ENCODE data around the gene MYOZ3.

Gene MYOZ3

DNA sequence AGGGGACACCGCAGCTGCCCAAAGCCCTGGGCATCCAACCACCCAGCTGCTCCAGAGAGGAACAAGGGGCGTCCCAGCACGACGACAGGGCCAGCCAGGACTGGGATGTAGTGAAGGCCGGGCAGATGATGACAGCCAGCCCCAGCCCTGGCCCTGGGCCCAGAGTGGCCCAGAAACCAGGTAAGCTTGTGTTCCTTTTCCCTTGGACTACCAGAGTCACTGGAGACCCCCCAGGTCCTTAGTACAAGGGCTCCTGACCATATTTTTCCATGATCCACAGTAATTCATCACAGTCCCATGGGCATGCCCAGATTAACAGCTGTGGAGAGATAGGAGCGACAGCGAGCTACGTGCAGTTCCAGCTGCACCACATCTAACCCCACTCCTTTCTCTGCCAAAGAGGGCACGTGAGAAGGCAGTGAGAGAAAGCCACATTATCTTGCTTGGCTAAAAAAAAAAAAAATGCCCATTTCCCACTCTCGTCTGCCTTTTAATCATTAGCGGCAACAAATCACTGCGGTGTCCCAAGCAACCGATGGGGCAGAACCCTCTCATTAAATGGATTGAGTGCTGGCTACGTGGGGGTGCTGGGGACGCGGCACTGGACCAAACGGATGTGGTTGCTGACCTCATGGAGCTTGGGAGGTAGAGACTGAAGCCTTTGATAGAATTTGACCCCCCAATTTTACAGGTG lies 42.3 kb upstream of the MYOZ3 start:
- 91 to 92% methylated on average over 17 of the region's 17 CpGs for WGBS, 2 experiments

GRCh38 chr5:150619359-150620230 lies 41.5 kb upstream of the MYOZ3 start:
- H3K27me3 ChIP-seq (ENCODE audit: control insufficient read depth, insufficient read depth, low read length, poor library complexity, severe bottlenecking): peaks cover 7% of the 10 kb centered on the region
- 67 to 72% methylated on average over 24 of the region's 24 CpGs for WGBS, 2 experiments
- H3K36me3 ChIP-seq (ENCODE audit: control insufficient read depth, insufficient read depth, low read length): no peaks in the 10 kb centered on the region
- no peak overlapping the region for H3K27ac ChIP-seq (ENCODE audit: insufficient read depth, low read depth, low read length, poor library complexity, severe bottlenecking)
- H3K9me3 ChIP-seq (ENCODE audit: control insufficient read depth, low read length): no peaks in the 10 kb centered on the region
- peaks cover 36% of the 10 kb centered on the region for H3K4me1 ChIP-seq (ENCODE audit: control insufficient read depth, insufficient read depth, low read length)
- H3K4me3 ChIP-seq (ENCODE audit: insufficient read depth, low read depth, low read length): no peak overlapping the region

More for the DNA sequence above, 42.3 kb upstream of the MYOZ3 start:
- Histone ChIP-seq H3K4me1 (ENCODE audit: control insufficient read depth, insufficient read depth, low read length) (peaks cover 36% of the 10 kb centered on the region), H3K27ac (ENCODE audit: insufficient read depth, low read depth, low read length, poor library complexity, severe bottlenecking) (no peak overlapping the region), H3K27me3 (ENCODE audit: control insufficient read depth, insufficient read depth, low read length, poor library complexity, severe bottlenecking) (peaks cover under 1% of the 10 kb centered on the region), H3K36me3 (ENCODE audit: control insufficient read depth, insufficient read depth, low read length) (no peaks in the 10 kb centered on the region), H3K4me3 (ENCODE audit: insufficient read depth, low read depth, low read length) (no peak overlapping the region), H3K9me3 (ENCODE audit: control insufficient read depth, low read length) (no peaks in the 10 kb centered on the region)

DNA sequence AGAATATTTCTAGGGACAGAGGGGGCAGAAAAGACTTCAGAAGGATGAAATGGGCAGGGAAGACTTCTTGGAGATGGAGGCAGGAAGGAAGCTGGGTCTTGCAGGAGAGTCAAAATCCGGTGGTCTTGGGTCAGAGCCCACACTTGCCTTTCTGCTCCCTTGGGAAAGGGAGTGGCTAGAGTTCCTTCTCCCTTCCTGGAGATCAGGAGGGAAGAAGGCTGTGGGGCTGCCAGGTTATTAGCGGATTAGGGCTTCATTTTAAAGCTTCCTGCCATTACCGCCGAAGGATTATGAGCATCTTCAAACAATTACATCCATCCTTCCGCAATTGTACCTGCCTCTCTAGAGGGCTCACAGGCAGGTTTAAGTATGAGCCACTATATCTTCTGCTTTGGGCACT lies 39.8 kb upstream of the MYOZ3 start:
- Histone ChIP-seq H3K9me3 (ENCODE audit: control insufficient read depth, low read length) (no peaks in the 10 kb centered on the region), H3K4me3 (ENCODE audit: insufficient read depth, low read depth, low read length) (no peak overlapping the region), H3K36me3 (ENCODE audit: control insufficient read depth, insufficient read depth, low read length) (no peaks in the 10 kb centered on the region), H3K27me3 (ENCODE audit: control insufficient read depth, insufficient read depth, low read length, poor library complexity, severe bottlenecking) (peaks cover 21% of the 10 kb centered on the region), H3K4me1 (ENCODE audit: control insufficient read depth, insufficient read depth, low read length) (peaks cover 35% of the 10 kb centered on the region), H3K27ac (ENCODE audit: insufficient read depth, low read depth, low read length, poor library complexity, severe bottlenecking) (no peak overlapping the region)
- 88 to 94% methylated on average over 5 of the region's 5 CpGs for WGBS, 2 experiments

DNA sequence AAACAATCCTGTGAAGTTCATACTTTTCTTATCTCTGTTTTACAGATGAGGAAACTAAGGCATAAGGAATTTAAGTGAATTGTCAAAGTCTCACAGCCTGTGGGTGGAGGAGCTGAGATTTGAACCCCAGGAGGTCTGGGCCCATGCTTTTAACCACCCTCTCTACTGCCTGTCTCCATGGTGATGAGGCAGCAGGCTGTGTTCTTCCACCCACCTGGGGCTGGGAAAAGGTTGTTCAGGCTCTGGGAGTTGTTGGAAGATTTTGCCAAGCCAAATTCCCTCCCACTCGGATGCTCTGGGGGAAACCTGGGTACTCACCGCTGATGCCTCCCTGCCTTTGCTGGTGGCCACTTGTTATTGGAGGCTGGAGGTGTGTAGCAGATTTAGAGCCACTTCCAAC lies 38.9 kb upstream of the MYOZ3 start:
- no peak overlapping the region for H3K27ac ChIP-seq (ENCODE audit: insufficient read depth, low read depth, low read length, poor library complexity, severe bottlenecking)

DNA sequence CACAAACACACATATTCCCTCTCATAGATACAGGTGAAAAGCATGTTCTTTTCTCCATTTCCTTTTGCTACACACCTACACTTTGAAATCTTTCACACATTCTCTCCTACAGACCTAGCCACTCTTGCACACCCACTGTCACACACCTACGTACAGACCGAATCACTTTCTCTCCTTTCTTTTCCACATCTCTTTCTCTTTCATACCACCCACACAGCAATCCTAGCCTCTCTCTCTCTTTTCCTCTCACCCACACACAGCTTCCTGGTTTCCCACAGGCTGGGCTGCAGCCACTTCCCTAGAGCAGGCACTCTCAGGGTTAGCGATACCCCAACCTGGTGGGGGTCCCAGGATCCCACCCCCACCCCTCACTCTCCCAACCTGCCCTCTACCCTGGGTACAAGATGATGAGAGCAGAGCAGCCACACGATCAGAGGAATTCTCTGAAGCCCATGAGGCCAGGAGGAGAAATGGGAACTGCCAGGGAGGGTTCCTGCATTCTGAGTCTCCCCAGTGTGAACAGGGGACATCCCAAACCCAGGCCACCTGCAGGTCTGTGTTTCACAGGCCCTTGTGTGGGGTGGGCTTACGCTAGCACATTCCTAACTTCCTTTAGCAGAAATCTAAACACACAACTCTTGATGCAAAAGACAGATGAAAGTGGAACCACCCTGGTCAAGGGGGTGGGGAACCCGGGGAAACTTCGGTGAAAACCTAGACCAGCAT lies 37.7 kb upstream of the MYOZ3 start:
- no peaks in the 10 kb centered on the region for H3K36me3 ChIP-seq (ENCODE audit: control insufficient read depth, insufficient read depth, low read length)
- no peaks in the 10 kb centered on the region for H3K9me3 ChIP-seq (ENCODE audit: control insufficient read depth, low read length)
- no peak overlapping the region for H3K4me3 ChIP-seq (ENCODE audit: insufficient read depth, low read depth, low read length)
- WGBS, 2 experiments: 77 to 78% methylated on average over 7 of the region's 7 CpGs
- peaks cover 35% of the 10 kb centered on the region for H3K4me1 ChIP-seq (ENCODE audit: control insufficient read depth, insufficient read depth, low read length)
- H3K27ac ChIP-seq (ENCODE audit: insufficient read depth, low read depth, low read length, poor library complexity, severe bottlenecking): no peak overlapping the region
- peaks cover 21% of the 10 kb centered on the region for H3K27me3 ChIP-seq (ENCODE audit: control insufficient read depth, insufficient read depth, low read length, poor library complexity, severe bottlenecking)

More for the DNA sequence above, 38.9 kb upstream of the MYOZ3 start:
- Histone ChIP-seq H3K4me1 (ENCODE audit: control insufficient read depth, insufficient read depth, low read length) (peaks cover 35% of the 10 kb centered on the region), H3K27me3 (ENCODE audit: control insufficient read depth, insufficient read depth, low read length, poor library complexity, severe bottlenecking) (peaks cover 21% of the 10 kb centered on the region), H3K9me3 (ENCODE audit: control insufficient read depth, low read length) (no peaks in the 10 kb centered on the region), H3K4me3 (ENCODE audit: insufficient read depth, low read depth, low read length) (no peak overlapping the region), H3K36me3 (ENCODE audit: control insufficient read depth, insufficient read depth, low read length) (no peaks in the 10 kb centered on the region)
- WGBS, 2 experiments: 61 to 69% methylated on average over 2 of the region's 2 CpGs

GRCh38 chr5:150623878-150624216 lies 37.2 kb upstream of the MYOZ3 start:
- no peak overlapping the region for H3K27ac ChIP-seq (ENCODE audit: insufficient read depth, low read depth, low read length, poor library complexity, severe bottlenecking)
- WGBS, 2 experiments: 85 to 86% methylated on average over 5 of the region's 5 CpGs
- H3K4me1 ChIP-seq (ENCODE audit: control insufficient read depth, insufficient read depth, low read length): peaks cover 35% of the 10 kb centered on the region
- H3K4me3 ChIP-seq (ENCODE audit: insufficient read depth, low read depth, low read length): no peak overlapping the region
- H3K9me3 ChIP-seq (ENCODE audit: control insufficient read depth, low read length): no peaks in the 10 kb centered on the region
- H3K36me3 ChIP-seq (ENCODE audit: control insufficient read depth, insufficient read depth, low read length): no peaks in the 10 kb centered on the region
- peaks cover 21% of the 10 kb centered on the region for H3K27me3 ChIP-seq (ENCODE audit: control insufficient read depth, insufficient read depth, low read length, poor library complexity, severe bottlenecking)

DNA sequence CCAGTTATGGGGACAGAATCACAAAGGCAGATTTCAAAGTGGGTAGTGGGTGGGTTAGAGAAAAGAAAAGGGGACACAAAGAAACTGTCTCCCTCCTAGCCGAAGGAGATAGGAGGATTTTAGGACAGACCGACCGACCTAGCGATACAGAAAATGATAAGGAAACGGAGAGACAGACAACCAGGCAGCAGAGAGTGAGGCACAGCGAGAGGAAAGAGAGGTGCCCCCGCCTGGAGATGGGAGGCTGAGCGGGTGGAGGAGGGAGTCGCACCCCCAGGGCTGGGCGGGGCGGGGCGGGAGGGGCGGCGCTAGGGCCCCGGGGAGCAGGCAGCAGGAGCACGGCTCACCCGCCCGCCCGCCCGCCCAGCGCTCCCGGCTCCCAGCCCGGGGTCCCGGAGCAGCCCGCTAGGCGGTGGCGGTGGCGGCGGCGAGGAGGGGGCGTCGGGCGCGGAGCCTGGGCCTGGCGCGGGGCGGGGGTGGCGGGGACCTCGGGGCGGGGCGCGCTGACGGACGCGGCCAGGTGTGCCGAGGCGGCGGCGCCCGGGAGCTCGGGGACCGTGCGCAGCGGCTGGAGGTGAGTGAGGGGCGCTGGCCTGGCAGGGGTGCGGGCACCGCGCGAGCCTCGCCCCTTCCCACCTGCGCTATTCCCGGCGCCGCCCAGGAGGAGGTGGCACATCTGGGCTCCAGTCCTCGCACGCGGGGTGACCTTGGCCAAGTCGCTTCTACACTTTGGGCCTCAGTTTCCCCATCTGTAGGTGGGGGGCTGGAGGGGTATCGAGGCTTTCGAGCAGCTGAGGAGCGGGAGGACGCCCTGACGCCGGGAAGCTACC lies 36.5 kb upstream of the MYOZ3 start:
- peak overlapping the region; percentile 43 for H3K4me3 ChIP-seq (ENCODE audit: insufficient read depth, low read depth, low read length)
- H3K27ac ChIP-seq (ENCODE audit: insufficient read depth, low read depth, low read length, poor library complexity, severe bottlenecking): no peak overlapping the region
- no peaks in the 10 kb centered on the region for H3K36me3 ChIP-seq (ENCODE audit: control insufficient read depth, insufficient read depth, low read length)
- no peaks in the 10 kb centered on the region for H3K9me3 ChIP-seq (ENCODE audit: control insufficient read depth, low read length)
- 5 to 6% methylated on average over 74 of the region's 74 CpGs for WGBS, 2 experiments
- H3K4me1 ChIP-seq (ENCODE audit: control insufficient read depth, insufficient read depth, low read length): peaks cover 32% of the 10 kb centered on the region
- H3K27me3 ChIP-seq (ENCODE audit: control insufficient read depth, insufficient read depth, low read length, poor library complexity, severe bottlenecking): peaks cover 21% of the 10 kb centered on the region

DNA sequence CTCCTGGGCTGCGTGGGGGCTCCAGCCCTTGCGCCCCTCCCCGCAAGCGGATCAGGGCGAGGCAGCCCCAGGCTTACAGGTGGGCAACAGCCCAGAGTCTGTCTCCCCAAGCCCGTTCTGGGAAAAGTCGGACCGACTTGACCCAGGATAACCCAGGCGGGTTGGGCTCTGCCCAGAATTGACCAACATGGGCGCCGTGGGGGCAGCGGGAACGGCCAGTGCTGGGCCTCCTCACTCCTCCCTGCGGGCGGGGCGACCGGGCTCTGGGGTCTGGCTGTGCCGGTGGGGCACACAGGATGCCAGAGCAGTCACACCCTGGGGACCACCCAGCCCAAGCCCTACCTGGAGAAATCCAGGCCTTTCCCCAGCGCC lies 35.9 kb upstream of the MYOZ3 start:
- Histone ChIP-seq H3K4me1 (ENCODE audit: control insufficient read depth, insufficient read depth, low read length) (peaks cover 28% of the 10 kb centered on the region), H3K36me3 (ENCODE audit: control insufficient read depth, insufficient read depth, low read length) (no peaks in the 10 kb centered on the region), H3K4me3 (ENCODE audit: insufficient read depth, low read depth, low read length) (peak overlapping the region; percentile 43), H3K27me3 (ENCODE audit: control insufficient read depth, insufficient read depth, low read length, poor library complexity, severe bottlenecking) (peaks cover 21% of the 10 kb centered on the region), H3K9me3 (ENCODE audit: control insufficient read depth, low read length) (no peaks in the 10 kb centered on the region), H3K27ac (ENCODE audit: insufficient read depth, low read depth, low read length, poor library complexity, severe bottlenecking) (no peak overlapping the region)
- WGBS, 2 experiments: 64 to 66% methylated on average over 19 of the region's 19 CpGs

- Histone ChIP-seq H3K4me3 (ENCODE audit: insufficient read depth, low read depth, low read length) (no peak overlapping the region), H3K9me3 (ENCODE audit: control insufficient read depth, low read length) (no peaks in the 10 kb centered on the region), H3K36me3 (ENCODE audit: control insufficient read depth, insufficient read depth, low read length) (no peaks in the 10 kb centered on the region), H3K4me1 (ENCODE audit: control insufficient read depth, insufficient read depth, low read length) (peaks cover 31% of the 10 kb centered on the region), H3K27me3 (ENCODE audit: control insufficient read depth, insufficient read depth, low read length, poor library complexity, severe bottlenecking) (peaks cover 21% of the 10 kb centered on the region), H3K27ac (ENCODE audit: insufficient read depth, low read depth, low read length, poor library complexity, severe bottlenecking) (no peak overlapping the region)
- 89 to 90% methylated on average over 10 of the region's 10 CpGs for WGBS, 2 experiments
Observed at GRCh38 chr5:150625831-150626746, 35.0 kb upstream of the MYOZ3 start.
